ENCODE measurements around the gene SLC25A26.

DNA sequence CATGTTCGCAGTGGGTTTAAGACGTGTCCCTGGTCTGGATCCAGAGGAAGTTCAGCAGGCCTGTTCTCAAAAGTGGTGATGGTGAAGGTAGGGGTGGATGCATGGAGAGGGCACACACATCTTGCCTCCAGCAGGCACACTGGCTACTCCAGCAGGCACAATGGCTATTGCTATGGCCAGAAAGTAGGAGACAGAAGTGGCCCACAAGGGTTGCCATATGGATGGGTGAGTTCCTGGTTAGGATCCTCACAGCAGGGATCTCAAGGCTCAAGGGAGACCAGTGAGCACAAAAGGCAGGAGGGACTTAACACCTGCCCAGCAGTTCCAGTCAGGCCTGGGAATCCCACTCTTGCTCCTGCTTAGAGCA, 172.1 kb downstream of the SLC25A26 start:
- no peak for TF ChIP-seq CTCF (IDR thresholded peaks at IDR 0.05)
- TF ChIP-seq POLR2A (IDR thresholded peaks at IDR 0.05): no peak

All from body of pancreas (tissue), 4 donors.